Left kidney (tissue), 2 donors: ENCODE measurements around the gene DCAF16. TPM values are rescaled to one million over a fixed set of nuclear protein-coding genes. Genes with fewer than 3 reads are reported as not detected.

Experiments used
- DNase-seq: peaks from one replicate; pipeline ENCODE4 v3.0.0-alpha.2; 2013
- polyA plus RNA-seq: library from polyadenylated mRNA; unstranded; fragments of 120-200 nt; gene quantifications from one replicate; pipeline ENCODE4 v1.2.1, GENCODE V29; 2013; ENCODE audit not compliant: insufficient read length

The DCAF16 gene
- polyA plus RNA-seq, 1 donor = 81.0 TPM

DNA sequence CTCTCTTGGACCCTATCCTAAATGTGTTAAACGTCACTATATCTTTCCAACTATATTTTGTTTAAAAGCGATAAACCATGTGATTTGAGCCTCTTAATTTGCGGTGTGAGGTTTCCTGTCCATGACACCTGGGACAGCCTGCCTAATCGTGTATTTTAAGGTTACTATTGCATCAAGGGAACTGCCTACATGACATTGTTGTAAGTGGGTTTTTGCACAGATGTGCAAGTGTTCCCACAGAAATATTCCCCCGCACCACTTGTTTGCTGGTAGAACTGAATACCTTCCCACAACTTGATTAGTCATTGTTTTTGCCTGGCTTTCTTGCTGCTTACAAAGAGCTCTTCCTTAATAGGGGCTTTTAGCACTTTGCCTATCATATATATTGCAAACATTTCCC lies 24.0 kb downstream of the DCAF16 start:
- DNase-seq = no peak

DNA sequence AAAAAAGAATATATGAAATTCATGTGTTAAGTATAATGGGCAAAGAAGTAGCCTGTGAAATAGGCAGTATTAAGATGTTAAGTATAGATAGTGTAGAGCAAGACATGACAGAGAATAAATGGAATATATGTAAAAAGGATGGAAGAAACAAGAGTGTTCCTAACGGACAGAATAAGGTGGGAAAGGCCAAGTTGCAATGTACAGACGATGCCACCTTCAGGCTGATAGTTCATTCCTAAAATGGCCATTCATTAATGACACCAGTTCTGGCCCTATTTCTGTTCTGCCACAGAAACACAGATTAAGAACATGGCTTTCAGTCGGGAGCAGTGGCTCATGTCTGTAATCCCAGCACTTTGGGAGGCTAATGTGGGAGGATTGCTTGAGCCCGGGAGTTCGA lies 24.7 kb downstream of the DCAF16 start:
- no peak for DNase-seq

DNA sequence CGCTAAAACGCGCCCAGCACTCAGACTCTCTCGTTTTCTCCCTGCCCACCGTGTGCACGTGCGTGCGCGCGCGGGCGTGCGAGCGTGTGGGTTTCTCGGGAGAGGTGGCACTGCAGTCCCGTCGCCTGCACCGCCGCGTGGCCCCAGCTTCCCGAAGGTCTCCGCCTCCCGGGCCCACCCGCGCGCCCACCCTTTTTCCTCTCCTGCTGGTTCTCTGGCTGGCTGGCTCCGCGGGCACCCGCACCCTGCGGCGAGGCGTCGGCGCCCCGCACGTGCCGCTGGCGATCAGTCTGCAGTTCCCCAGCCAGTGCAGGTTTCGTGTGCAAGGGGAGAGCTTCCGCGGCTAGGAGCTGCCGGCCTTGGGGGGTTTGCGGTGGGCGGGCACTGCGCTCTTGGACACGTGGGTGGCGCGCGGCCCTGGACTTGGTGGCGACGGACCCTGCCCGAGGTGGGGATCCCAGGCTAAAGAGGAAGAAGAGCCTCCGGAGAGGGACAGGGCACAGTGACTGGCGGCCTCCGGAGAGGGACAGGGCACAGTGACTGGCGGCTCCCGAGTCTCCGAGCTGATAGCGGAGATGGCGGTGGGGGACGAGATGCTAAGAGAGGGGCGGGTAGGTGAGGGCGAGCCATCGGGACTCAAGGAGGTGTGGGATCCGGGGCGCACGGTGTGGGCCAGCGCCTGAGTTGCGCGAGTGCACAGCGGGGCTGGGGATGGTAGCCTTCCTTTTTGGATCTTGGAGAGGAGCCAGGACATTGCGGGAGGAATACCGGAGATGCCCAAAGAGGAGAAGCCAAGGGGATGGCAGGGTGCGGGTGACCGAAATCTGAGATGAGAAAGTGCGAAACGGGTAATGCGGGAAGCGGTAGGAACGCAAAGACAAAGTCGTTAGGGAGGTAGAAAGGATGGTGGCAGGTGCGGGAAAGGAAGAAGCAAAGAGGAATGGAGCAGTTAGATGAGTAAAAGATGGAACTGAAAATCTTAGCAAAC lies 29.0 kb downstream of the DCAF16 start, which contains the start of gene FAM184B:
Gene FAM184B, minus strand, starts transcription at position 322 of the 988 bp plus-strand sequence. CDS start 322 bp downstream, outside the sequence.
- DNase-seq = no peak

DNA sequence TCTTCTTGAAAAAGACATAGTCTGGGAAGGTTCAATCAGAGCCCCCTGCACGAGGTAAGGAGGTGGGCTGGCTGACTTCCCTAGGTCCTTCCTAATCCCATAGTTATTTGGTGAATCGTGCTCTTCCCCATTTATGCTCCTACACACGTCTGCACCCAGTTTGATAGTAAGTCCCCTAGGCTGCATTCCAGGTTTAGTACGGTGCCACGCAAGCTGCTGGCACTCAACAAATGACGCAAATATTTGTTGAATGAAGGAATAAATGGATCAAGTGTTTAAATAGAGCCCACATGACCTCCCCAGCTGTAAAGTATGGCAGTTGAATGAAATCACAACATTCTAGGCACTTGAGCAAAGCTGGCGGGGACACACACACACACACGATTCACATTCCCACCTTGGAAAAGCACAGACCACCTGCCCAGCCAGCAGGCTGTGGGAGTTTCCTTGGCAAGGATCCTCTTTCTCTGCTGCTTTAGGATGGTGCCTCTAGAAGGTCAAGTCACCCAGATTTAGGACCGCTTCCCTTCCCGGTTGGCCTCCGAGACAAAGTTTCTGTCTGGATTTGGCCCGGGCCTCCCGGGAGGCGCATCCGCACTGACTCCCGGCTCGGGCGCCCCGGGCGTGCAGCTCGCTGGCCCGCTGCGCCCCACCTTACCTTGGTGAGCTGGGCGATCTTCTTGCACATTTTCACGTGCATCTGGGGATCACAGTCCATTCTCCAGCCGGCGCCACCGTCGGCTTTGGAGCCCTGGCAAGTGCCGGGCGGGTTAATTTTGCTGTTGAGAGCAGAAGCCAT lies 29.9 kb downstream of the DCAF16 start:
- no peak for DNase-seq

DNA sequence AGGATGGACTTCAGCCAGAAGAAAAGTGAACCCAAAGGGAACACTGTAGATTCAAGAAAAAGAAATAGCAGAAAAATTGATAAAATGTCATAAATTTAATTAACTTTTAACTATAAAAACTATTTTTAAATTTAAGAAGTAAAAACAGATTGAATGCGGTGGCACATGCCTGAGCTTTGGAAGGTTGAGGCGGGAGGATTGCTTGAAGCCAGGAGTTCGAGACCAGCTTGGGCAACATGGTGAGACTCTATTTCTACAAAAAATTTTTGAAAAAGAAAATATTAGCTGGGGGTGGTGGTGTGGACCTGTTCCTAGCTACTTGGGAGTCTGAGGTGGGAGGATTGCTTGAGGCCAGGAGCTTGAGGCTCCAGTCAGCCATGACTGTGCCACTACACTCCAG lies 32.1 kb downstream of the DCAF16 start:
- DNase-seq = no peak

DNA sequence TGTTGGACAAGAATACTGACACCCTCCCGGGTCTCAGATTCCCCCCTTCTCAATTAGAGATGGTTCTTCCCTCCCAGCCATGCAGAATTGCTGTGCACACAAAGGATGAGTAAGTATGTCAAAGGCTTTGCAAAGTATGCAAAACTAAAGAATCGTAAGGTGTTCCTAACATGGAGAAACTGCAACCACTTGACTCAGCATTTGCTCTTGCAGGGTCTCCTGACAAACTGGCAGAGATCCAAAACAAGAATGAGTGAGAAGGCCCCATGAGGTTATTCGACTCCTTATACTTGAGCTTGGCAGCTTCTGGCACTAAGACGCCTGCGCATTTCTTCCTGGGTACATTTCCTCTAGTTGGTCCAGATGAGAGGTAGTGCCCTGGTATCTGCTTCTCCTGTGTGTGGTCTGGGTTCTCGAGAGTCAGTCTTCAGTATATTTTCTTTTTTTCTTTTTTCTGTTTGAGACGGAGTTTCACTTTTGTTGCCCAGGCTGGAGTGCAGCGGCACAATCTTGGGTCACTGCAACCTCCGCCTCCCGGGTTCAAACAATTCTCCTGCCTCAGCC lies 37.3 kb downstream of the DCAF16 start:
- no peak for DNase-seq

DNA sequence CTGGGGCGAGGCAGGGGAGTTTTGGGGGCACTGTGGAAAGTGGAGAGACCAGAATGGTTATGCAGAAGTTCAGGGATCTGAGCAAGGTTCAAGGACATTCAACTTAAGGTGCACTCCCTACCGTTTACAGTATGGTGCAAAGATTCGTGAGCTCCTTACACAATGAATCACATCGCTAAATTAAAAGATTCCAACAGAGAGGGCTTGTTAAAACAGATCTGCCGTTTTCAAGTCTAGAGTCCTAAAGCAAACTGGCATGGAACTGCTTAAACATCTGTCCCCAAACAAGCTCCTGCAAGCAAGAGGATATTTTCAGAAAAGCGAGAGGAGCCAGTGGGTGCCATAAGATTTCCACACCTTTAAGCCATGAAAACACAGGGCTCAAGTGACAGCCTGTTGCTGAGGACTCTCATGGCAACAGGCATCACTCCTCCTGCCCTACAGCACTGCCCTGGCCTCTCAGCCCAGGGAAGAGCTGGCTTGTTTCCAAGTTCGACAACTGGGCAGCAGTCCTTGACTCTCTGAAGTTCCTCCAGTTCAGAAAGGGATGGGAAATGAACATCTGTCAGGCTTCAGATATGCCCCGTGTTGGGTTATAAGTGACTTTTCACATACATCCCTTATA lies 39.2 kb downstream of the DCAF16 start:
- no peak for DNase-seq

DNA sequence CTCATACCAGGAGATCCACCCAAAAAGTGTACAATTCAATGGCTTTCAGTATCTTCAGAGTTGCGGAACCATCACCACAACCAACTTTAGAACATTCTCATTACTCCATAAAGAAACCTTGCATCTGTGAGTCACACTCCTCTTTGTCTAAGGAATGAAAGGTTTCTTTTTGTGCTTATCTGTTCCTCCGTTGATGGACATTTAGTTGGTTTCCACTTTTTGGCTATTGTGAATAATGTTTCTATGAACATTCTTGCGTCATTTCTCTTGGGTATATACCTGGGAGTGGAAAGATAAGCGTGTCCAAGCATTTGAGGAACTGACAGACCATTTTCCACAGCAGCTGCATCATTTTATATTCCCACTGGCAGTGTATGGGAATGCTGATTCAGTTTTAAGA lies 39.7 kb downstream of the DCAF16 start:
- DNase-seq = no peak

DNA sequence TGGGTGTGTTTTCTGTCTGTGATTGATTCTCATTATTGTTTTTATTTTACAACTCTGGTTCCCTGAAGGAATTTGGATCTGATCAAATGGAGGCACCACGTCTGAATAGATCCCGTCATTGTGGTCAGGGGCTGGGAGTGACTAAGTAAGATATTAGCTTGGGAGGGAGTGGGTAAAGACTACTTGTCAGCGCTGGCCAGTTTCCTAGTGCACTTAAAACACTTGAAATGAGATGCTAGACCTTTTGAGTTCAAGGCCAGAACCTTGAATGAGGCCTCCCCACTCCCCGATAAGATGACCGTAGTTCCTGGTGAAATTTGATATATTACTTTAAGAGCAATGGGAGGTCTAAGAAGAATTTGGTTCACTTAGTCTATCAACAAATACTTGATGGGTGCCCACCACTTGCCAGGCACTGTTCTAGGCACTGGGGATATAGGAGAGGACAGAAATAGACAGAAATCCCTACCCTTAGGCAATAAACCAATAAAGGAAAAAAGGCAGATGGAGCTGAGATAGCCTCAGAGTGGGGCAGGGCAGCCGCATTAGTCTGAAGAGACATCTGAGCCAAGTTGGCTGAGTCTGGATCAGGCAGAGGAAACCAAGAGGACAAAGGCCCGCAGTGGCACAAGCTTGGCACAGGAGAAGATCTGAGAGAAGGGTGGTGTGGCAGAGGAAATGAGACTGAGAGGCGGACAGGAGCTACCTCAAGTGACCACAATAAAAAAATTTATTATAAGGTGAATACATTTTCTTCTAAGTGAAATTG lies 41.0 kb downstream of the DCAF16 start:
- DNase-seq = no peak

DNA sequence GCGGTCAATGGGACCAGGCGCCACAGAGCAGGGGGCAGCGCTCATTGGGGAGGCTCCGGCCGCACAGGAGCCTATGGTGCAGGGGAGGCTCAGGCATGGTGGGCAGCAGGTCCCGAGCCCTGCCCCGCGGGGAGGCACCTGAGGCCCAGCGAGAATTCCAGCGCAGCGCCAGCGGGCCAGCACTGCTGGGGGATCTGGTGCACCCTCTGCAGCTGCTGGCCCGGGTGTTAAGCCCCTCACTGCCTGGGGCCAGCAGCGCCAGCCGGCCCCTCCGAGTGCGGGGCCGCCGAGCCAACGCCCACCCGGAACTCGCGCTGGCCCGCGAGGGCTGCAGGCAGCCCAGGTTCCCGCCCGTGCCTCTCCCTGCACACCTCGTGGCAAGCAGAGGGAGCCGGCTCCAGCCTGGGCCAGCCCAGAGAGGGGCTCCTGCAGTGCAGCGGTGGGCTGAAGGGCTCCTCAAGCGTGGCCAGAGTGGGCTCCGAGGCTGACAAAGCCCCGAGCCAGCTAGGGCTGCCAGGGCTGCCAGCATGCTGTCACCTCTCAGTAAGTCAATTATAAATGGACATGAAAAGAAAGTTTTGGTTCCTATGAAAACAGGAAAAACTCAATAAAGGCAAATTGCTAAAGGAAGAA lies 43.6 kb downstream of the DCAF16 start:
- no peak for DNase-seq

DNA sequence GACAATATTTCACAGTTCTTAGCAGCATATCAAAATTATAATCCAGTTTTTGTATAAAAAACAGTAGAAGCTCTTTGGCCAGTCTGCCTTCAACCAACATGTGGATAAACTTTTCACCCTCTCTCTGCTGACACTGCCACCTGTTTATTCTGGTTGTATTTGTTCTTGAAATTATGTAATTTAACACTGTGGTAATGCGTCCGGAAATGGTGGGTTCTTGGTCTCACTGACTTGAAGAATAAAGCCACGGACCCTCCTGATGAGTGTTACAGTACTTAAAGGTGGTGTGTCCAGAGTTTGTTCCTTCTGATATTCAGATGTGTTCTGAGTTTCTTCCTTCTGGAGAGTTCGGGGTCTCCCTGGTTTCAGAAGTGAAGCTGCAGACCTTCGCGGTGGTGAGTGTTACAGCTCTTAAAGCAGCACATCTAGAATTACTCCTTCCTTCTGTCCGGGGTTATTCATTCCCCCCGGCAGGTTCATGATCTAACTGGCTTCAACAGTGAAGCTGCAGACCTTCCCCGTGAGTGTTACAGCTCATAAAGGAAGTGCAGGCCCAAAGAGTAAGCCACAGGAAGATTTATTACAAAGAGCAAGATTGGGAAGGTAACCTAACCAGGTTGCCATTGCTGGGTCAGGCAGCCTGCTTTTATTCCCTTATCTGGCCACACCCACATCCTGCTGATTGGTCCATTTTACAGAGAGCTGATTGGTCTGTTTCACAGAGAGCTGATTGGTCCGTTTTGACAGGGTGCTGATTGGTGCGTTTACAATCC lies 44.9 kb downstream of the DCAF16 start:
- no peak for DNase-seq

DNA sequence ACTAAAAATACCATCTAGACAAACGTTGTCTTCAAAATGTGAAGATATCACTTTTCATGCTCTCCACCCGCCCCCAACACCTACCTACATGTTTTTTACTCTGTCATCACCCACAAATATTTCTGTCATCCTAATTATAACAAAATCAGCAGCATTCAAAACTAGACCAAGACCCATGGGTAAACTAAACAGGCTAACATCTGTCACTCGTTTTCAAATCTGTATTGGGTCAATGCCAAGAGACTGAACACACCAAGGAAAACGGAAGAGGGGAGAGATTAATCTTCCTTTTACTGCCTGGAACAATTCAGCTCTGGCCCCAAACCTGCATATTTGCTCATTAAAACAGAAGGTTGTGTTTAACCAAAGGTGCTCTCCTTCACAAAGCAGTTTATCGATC lies 46.6 kb downstream of the DCAF16 start:
- no peak for DNase-seq

DNA sequence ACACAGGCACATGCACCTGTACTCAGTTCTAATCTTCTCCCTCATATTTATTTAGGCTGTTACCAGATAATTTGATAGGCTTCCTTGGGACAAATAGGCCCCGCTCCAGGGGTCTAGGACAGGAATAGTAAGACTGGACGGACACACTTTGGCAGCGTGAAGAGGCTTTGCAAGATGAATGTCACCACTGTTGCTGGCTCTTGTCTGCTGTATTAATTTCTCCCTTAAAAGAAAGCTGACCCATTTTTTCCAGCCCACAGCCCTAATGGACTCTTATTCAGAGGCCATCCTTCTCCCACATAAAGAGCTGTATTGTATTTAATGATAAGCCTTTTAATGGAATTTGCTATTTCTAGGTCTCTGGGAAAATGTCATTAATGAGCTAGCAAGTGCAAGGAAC lies 47.1 kb downstream of the DCAF16 start:
- DNase-seq = no peak

DNA sequence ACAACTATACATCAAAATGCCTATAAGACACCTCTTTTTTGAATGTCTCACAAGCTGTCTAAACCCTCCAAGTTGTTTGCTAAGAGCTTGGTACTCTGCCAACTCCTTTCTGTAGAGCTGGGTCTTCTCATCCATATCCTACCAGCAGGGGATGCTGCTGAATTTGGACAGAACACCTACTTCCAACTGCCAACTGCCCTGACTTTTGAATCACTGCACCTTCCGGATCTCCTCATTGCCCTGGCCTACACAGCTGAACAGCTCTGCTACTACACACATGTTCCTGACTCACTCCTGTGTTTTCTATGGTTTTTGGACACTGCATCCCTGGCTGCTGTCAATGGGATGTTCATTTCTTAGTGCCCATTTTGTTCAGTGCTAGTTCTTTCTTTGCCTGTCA lies 47.8 kb downstream of the DCAF16 start:
- no peak for DNase-seq

DNA sequence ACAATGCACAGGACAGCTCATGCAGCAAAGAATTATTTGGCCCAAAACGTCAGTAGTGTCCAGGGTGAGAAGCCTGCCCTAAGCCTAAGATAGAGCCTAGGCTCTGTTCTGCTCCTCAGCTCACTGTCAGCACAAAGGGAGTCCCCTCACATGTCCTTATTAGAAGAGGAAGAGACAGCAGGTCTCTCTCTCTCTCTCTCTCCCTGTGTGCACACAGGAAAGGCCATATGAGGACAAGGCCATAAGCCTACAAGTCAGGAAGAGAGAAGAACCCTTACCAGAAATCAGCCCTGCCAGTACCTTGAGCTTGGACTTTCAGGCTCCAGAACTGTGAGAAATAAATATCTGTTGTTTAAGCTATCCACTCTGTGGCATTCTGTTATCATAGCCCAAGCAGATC lies 49.5 kb downstream of the DCAF16 start:
- DNase-seq = no peak

DNA sequence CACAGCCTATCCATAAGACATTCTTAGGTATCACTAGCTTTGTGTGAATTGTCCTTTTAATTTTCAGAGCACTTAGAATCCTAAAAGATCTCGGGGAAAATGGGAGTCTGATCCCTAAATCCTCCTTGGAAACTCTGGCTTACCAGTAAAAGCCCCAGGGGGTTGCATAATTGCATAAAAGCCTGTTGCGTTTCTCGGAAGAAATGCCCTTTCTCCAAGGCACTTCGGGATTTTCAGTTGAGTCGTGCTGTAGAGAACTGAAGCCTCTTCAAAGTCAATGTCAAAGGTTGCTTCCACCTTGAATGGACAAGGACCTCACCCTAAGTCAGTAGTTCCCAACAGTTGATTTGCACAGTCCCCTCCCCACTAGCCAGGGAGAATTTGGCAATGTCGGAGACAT lies 49.9 kb downstream of the DCAF16 start:
- no peak for DNase-seq

DNA sequence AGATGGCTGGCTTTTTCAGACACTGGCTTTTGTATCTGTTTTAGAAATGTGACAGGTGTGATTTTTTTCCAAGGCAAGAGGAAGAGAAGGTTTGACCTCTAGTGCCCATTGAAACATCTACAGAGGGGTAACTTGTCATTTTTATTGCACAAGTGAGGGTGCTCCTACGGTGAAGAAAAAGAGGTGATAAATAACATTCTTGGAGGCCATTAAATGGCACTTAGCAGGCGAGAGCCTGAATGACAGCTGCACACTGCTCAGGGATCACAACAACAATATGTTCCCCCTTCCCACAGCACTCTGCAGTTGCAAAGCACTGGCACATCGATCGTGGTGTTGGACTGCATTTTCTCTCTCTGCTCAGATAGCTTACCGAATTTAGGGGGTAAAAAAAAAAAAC lies 52.1 kb downstream of the DCAF16 start:
- no peak for DNase-seq

DNA sequence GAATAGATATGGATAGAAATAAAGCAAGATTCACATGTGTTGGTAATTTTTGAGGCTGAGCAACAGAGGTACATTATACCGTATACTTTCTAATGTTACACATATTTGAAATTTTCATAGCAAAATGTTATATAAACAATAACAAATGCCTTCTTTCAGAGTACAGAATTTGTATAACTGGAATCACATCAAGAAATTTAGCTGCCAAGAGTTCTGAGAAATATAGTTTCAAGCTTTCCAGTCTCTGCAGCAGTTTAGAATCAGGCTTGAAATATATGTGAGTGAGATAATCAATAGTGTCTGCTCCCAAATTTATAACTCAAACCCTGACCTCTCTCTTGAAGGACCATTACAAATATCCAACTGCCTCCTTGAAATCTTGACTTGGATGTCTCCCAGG lies 52.9 kb downstream of the DCAF16 start:
- DNase-seq = no peak

DNA sequence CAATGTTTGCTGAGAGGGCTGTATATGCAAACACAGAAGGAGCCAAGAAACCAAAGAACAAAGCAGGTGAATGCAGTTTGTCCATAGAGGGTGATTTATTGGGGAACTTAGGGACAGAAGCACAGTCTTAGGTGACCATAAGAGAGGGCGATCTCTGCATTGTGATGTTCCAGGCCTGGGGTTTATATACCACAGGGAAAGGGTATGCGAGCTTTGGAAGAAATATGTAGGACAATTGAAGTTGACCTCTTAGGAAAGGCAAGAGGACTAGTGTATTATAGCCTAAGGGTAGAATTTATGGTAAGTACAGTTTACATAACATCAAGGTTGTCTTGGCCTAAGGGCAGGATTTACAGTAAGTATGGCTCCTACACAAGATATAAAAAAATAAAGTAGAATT lies 56.9 kb downstream of the DCAF16 start:
- no peak for DNase-seq
